Breast epithelium (tissue), 4 donors: Measurements from ENCODE around the gene FNDC11. TPM values are rescaled to one million over a fixed set of nuclear protein-coding genes. Genes with fewer than 3 reads are reported as not detected.

ENCODE experiments used
- DNase-seq, 2 donors: peaks; one replicate each; pipeline ENCODE4 v3.0.0-alpha.2; 2019; ENCODE audit warnings: low spot score in 2 of 2
- H3K27ac ChIP-seq, 2 donors: fragments of 200-600 bp; sonication (generic) in 1 of 2; one replicate each; pipeline ENCODE4 v1.5.1; 2016 to 2019; ENCODE audit warnings: mild to moderate bottlenecking in 1 of 2
- H3K27me3 ChIP-seq, 2 donors: fragments of 200-600 bp; sonication (generic) in 1 of 2; one replicate each; pipeline versions ENCODE4 v1.5.1 to v1.6.0; 2017 to 2019; ENCODE audit warnings: control low read depth in 1 of 2, mild to moderate bottlenecking in 1 of 2
- H3K36me3 ChIP-seq: fragments of 200-600 bp; one replicate; pipeline ENCODE4 v1.5.1; 2019
- H3K4me1 ChIP-seq, 2 donors: fragments of 200-600 bp; sonication (generic); one replicate each; pipeline ENCODE4 v1.5.1; 2016 to 2019; ENCODE audit warnings: control low read depth in 1 of 2
- H3K4me3 ChIP-seq, 3 donors: fragments of 200-600 bp; sonication (generic); 1 replicate in 2 of 3; 2 replicates in 1 of 3; pipeline ENCODE4 v1.5.1; 2016 to 2019; ENCODE audit warnings: mild to moderate bottlenecking in 3 of 3, moderate library complexity in 2 of 3
- H3K9me3 ChIP-seq, 2 donors: fragments of 200-600 bp; sonication (generic) in 1 of 2; one replicate each; pipeline ENCODE4 v1.5.1; 2016 to 2019; ENCODE audit warnings: control low read depth in 1 of 2
- CTCF ChIP-seq, 3 donors: fragments of 450-650 bp; IDR thresholded peaks; one replicate each; pipeline ENCODE4 v1.5.1; 2016 to 2017; ENCODE audit warnings: antibody characterized with exemption in 3 of 3, mild to moderate bottlenecking in 3 of 3, moderate library complexity in 3 of 3
- POLR2A ChIP-seq: fragments of 450-650 bp; IDR thresholded peaks from one replicate; pipeline ENCODE4 v1.6.1; 2016; ENCODE audit warnings: antibody characterized with exemption, mild to moderate bottlenecking, moderate library complexity
- POLR2AphosphoS5 ChIP-seq, 3 donors: sonication (generic); formaldehyde crosslinking; IDR thresholded peaks; one replicate each; pipeline ENCODE4 v1.6.1; 2017; ENCODE audit warnings: antibody characterized with exemption in 3 of 3
- intact Hi-C: fragments of 100-400 bp; cut with DNase I; formaldehyde crosslinking; loops from one replicate; pipeline ENCODE4 v1.15.1; 2023; ENCODE audit warnings: low total_unique reads
- total RNA-seq, 3 donors: library from RNA; depleted of rRNA; stranded (reverse); fragments of >200 nt; gene quantifications; one replicate each; pipeline ENCODE4 v1.1.0, GENCODE V29; 2016

FNDC11 gene
- total RNA-seq, 3 donors from 2014 or later = 0.29 to 0.33 (median 0.32) TPM

GRCh38 chr20:63534427-63534830 is 19.5 kb upstream of the FNDC11 start:
- intact Hi-C loops = loop anchor here (10.0 kb wide), 1 partner anchor 100 kb away; no protein-coding TSS in a partner anchor
- Histone ChIP-seq H3K27ac (no peak overlapping the region), H3K27me3 (peaks cover 7 to 10% of the 10 kb centered on the region in 2 donors), H3K36me3 (no peaks in the 10 kb centered on the region), H3K4me1 (peaks cover 10 to 17% of the 10 kb centered on the region in 2 donors), H3K4me3 (peak overlapping the region in 2 of 3 donors; percentile 11 to 48), H3K9me3 (no peaks in the 10 kb centered on the region)
- DNase-seq = no peak
- TF ChIP-seq POLR2AphosphoS5 (IDR thresholded peaks at IDR 0.05) (no peak), POLR2A (no peak), CTCF (IDR thresholded peaks at IDR 0.05) (no peak)

GRCh38 chr20:63534831-63535651 is 18.9 kb upstream of the FNDC11 start:
- H3K4me3 ChIP-seq = peak overlapping the region in 1 of 3 donors; percentile 48
- TF ChIP-seq POLR2A = no peak
- TF ChIP-seq POLR2AphosphoS5 (IDR thresholded peaks at IDR 0.05) = no peak
- no peak for TF ChIP-seq CTCF (IDR thresholded peaks at IDR 0.05)
- no peak overlapping the region for H3K27ac ChIP-seq
- DNase-seq = no peak
- intact Hi-C loops = loop anchor here (5.0 to 10.0 kb wide), 2 partner anchors 100 to 437 kb away; no protein-coding TSS in a partner anchor
- H3K36me3 ChIP-seq = no peaks in the 10 kb centered on the region
- peaks cover 10 to 17% of the 10 kb centered on the region in 2 donors for H3K4me1 ChIP-seq
- peaks cover 7 to 10% of the 10 kb centered on the region in 2 donors for H3K27me3 ChIP-seq
- no peaks in the 10 kb centered on the region for H3K9me3 ChIP-seq

GRCh38 chr20:63536241-63536977 is 17.6 kb upstream of the FNDC11 start:
- DNase-seq = peak; percentile 51 to 82
- Histone ChIP-seq H3K4me3 (peak overlapping the region in 2 of 3 donors; percentile 37 to 53), H3K36me3 (no peaks in the 10 kb centered on the region), H3K9me3 (no peaks in the 10 kb centered on the region), H3K27ac (peak overlapping the region; percentile 84 to 85), H3K4me1 (peaks cover 10 to 17% of the 10 kb centered on the region in 2 donors), H3K27me3 (peaks cover 4 to 10% of the 10 kb centered on the region in 2 donors)
- TF ChIP-seq POLR2A (no peak), POLR2AphosphoS5 (IDR thresholded peaks at IDR 0.05) (no peak), CTCF (IDR thresholded peaks at IDR 0.05) (no peak)
- intact Hi-C loops = loop anchor here (5.0 to 10.0 kb wide), 2 partner anchors 98 to 436 kb away; no protein-coding TSS in a partner anchor

GRCh38 chr20:63536997-63537524 is 16.9 kb upstream of the FNDC11 start, which contains the start of gene PTK6:
Gene PTK6 (minus strand): TSS chr20:63537376. CDS start chr20:63537314, 62 bp downstream.
- H3K9me3 ChIP-seq = no peaks in the 10 kb centered on the region
- intact Hi-C loops = loop anchor here (5.0 to 10.0 kb wide), 2 partner anchors 98 to 435 kb away; no protein-coding TSS in a partner anchor
- DNase-seq = peak in 1 of 2 donors; percentile 43
- no peaks in the 10 kb centered on the region for H3K36me3 ChIP-seq
- peaks cover 4 to 10% of the 10 kb centered on the region in 2 donors for H3K27me3 ChIP-seq
- TF ChIP-seq POLR2A (no peak), CTCF (IDR thresholded peaks at IDR 0.05) (no peak), POLR2AphosphoS5 (IDR thresholded peaks at IDR 0.05) (no peak)
- H3K27ac ChIP-seq = peak within 1 kb of the TSS; percentile 84 to 85
- H3K4me3 ChIP-seq = peak within 1 kb of the TSS; percentile 17 to 53 (median 37)
- H3K4me1 ChIP-seq = peaks cover 10 to 17% of the 10 kb centered on the region in 2 donors
